Measurements from ENCODE around the gene HYCC1.

- TF ChIP-seq CTCF (optimal IDR thresholded peaks at IDR 0.05 in 1 of 3, IDR thresholded peaks at IDR 0.05 in 1 of 3, conservative IDR thresholded peaks at IDR 0.05 in 1 of 3; ENCODE audit: extremely low read depth in 1 of 3, insufficient read depth in 2 of 3, low read length in 3 of 3) (no peak), EZH2 (IDR thresholded peaks at IDR 0.05; ENCODE audit: low read length) (no peak)
Observed at GRCh38 chr7:23018750-23019149, 4.8 kb upstream of the HYCC1 start.
